Measurements from ENCODE around the gene NCOA7. TPM values are rescaled to one million over a fixed set of nuclear protein-coding genes. Genes with fewer than 3 reads are reported as not detected.
A peak's percentile ranks its signal among the peaks of the same experiment; 100 is the strongest.

NCOA7 gene
- total and polyA plus RNA-seq, 5 donors from 2014 or later, result 12.6 to 41.9 (median 14.3) TPM

GRCh38 chr6:125779924-125780539 is 10.7 kb upstream of the NCOA7 start:
- Mint-ChIP-seq H3K9me3 (peaks cover 0 to 2% (median 0%) of the 10 kb centered on the region in 7 donors), H3K27me3 (peaks cover 19% of the 10 kb centered on the region), H3K27ac (no peak overlapping the region), H3K4me1 (peaks cover 5 to 26% (median 13%) of the 10 kb centered on the region in 4 donors), H3K36me3 (peaks cover 3% of the 10 kb centered on the region), H3K4me3 (no peak overlapping the region)
- DNase-seq, result peak; percentile 76 to 93 (median 91)
- Histone ChIP-seq H3K27ac (ENCODE audit: insufficient read depth, low read length, poor library complexity, severe bottlenecking) (peak overlapping the region; percentile 88), H3K4me1 (ENCODE audit: control insufficient read depth, insufficient read depth, low read length, poor library complexity, severe bottlenecking) (peaks cover 12% of the 10 kb centered on the region), H3K36me3 (ENCODE audit: control insufficient read depth, insufficient read depth, low read length) (no peaks in the 10 kb centered on the region), H3K9me3 (ENCODE audit: control insufficient read depth in 2 of 2, low read length in 2 of 2) (no peaks in the 10 kb centered on the region), H3K4me3 (ENCODE audit: low read depth, low read length) (peak overlapping the region; percentile 100), H3K27me3 (ENCODE audit: control insufficient read depth, insufficient read depth, low read length) (peaks cover under 1% of the 10 kb centered on the region)
- peak; percentile 78 to 80 for ATAC-seq (ENCODE audit: low read depth in 2 of 2)

GRCh38 chr6:125780540-125781313 is 10.0 kb upstream of the NCOA7 start:
- H3K36me3 Mint-ChIP-seq, result peaks cover 4% of the 10 kb centered on the region

DNA sequence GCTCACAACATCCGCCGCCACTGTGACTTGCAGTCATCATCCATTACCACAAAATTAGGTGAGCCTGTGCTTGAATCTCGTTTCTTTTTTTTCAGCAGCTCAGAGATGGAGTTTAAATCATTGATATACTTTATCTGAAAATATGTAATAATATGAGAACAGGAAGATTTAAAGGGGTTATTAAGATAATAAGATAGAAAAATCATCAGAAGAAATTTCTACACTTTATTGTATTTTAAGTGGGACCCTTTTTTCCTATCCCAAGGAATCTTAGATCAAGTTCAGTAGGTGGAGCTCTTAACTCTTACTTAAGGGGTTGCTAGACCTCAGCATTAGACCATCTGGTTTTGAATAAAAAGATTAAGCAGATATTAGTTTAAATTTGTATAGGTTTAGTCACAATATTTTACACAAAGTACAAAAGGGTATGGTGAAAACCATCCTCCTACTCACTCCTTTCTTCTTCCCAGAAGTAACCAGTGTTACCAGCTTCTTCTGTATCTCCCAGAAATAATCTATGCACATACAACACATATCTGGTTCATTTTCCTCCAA is 9.4 kb upstream of the NCOA7 start:
- Mint-ChIP-seq H3K9me3 (peaks cover 0 to 2% (median 0%) of the 10 kb centered on the region in 7 donors), H3K4me1 (peaks cover 5 to 26% (median 13%) of the 10 kb centered on the region in 4 donors), H3K36me3 (peaks cover 10% of the 10 kb centered on the region), H3K27ac (no peak overlapping the region), H3K27me3 (peaks cover 10% of the 10 kb centered on the region), H3K4me3 (no peak overlapping the region)
- H3K4me3 ChIP-seq (ENCODE audit: low read depth, low read length), result peak overlapping the region; percentile 100
- H3K9me3 ChIP-seq (ENCODE audit: control insufficient read depth in 2 of 2, low read length in 2 of 2), result no peaks in the 10 kb centered on the region
- H3K27me3 ChIP-seq (ENCODE audit: control insufficient read depth, insufficient read depth, low read length), result no peaks in the 10 kb centered on the region
- no peak for DNase-seq
- peaks cover 12% of the 10 kb centered on the region for H3K4me1 ChIP-seq (ENCODE audit: control insufficient read depth, insufficient read depth, low read length, poor library complexity, severe bottlenecking)
- peak in 1 of 2 donors; percentile 59 for ATAC-seq (ENCODE audit: low read depth in 2 of 2)
- no peaks in the 10 kb centered on the region for H3K36me3 ChIP-seq (ENCODE audit: control insufficient read depth, insufficient read depth, low read length)
- peak overlapping the region; percentile 88 for H3K27ac ChIP-seq (ENCODE audit: insufficient read depth, low read length, poor library complexity, severe bottlenecking)

More at GRCh38 chr6:125780540-125781313, 10.0 kb upstream of the NCOA7 start:
- H3K27ac ChIP-seq (ENCODE audit: insufficient read depth, low read length, poor library complexity, severe bottlenecking), result peak overlapping the region; percentile 88
- peaks cover 12% of the 10 kb centered on the region for H3K4me1 ChIP-seq (ENCODE audit: control insufficient read depth, insufficient read depth, low read length, poor library complexity, severe bottlenecking)
- peaks cover 5 to 26% (median 13%) of the 10 kb centered on the region in 4 donors for H3K4me1 Mint-ChIP-seq
- DNase-seq, result peak; percentile 43 to 86 (median 77)
- H3K27me3 ChIP-seq (ENCODE audit: control insufficient read depth, insufficient read depth, low read length), result no peaks in the 10 kb centered on the region
- no peaks in the 10 kb centered on the region for H3K9me3 ChIP-seq (ENCODE audit: control insufficient read depth in 2 of 2, low read length in 2 of 2)
- H3K36me3 ChIP-seq (ENCODE audit: control insufficient read depth, insufficient read depth, low read length), result no peaks in the 10 kb centered on the region
- H3K9me3 Mint-ChIP-seq, result peaks cover 0 to 2% (median 0%) of the 10 kb centered on the region in 7 donors
- ATAC-seq (ENCODE audit: low read depth in 2 of 2), result peak; percentile 71
- no peak overlapping the region for H3K27ac Mint-ChIP-seq
- H3K4me3 ChIP-seq (ENCODE audit: low read depth, low read length), result peak overlapping the region; percentile 100
- H3K4me3 Mint-ChIP-seq, result no peak overlapping the region
- peaks cover 12% of the 10 kb centered on the region for H3K27me3 Mint-ChIP-seq

GRCh38 chr6:125784365-125784764 is 6.4 kb upstream of the NCOA7 start:
- Mint-ChIP-seq H3K27me3 (no peaks in the 10 kb centered on the region), H3K36me3 (peaks cover 15% of the 10 kb centered on the region), H3K9me3 (no peaks in the 10 kb centered on the region), H3K4me1 (peaks cover 3 to 22% (median 10%) of the 10 kb centered on the region in 4 donors), H3K4me3 (no peak overlapping the region), H3K27ac (no peak overlapping the region)
- peaks cover 17% of the 10 kb centered on the region for H3K4me1 ChIP-seq (ENCODE audit: control insufficient read depth, insufficient read depth, low read length, poor library complexity, severe bottlenecking)
- DNase-seq (no peak), ATAC-seq (ENCODE audit: low read depth in 2 of 2) (no peak)
- H3K9me3 ChIP-seq (ENCODE audit: control insufficient read depth in 2 of 2, low read length in 2 of 2), result no peaks in the 10 kb centered on the region
- no peaks in the 10 kb centered on the region for H3K36me3 ChIP-seq (ENCODE audit: control insufficient read depth, insufficient read depth, low read length)
- H3K27ac ChIP-seq (ENCODE audit: insufficient read depth, low read length, poor library complexity, severe bottlenecking), result no peak overlapping the region
- H3K27me3 ChIP-seq (ENCODE audit: control insufficient read depth, insufficient read depth, low read length), result no peaks in the 10 kb centered on the region
- H3K4me3 ChIP-seq (ENCODE audit: low read depth, low read length), result no peak overlapping the region

GRCh38 chr6:125787791-125788190 is 3.0 kb upstream of the NCOA7 start:
- Mint-ChIP-seq H3K4me1 (peaks cover 13 to 39% (median 26%) of the 10 kb centered on the region in 4 donors), H3K27me3 (no peaks in the 10 kb centered on the region), H3K9me3 (no peaks in the 10 kb centered on the region), H3K36me3 (peaks cover 15% of the 10 kb centered on the region), H3K27ac (peak overlapping the region in 1 of 3 donors; percentile 65), H3K4me3 (peak overlapping the region in 3 of 4 donors; percentile 3 to 95 (median 47))
- DNase-seq (peak in 1 of 3 donors; percentile 17), ATAC-seq (ENCODE audit: low read depth in 2 of 2) (no peak)
- Histone ChIP-seq H3K4me3 (ENCODE audit: low read depth, low read length) (no peak overlapping the region), H3K4me1 (ENCODE audit: control insufficient read depth, insufficient read depth, low read length, poor library complexity, severe bottlenecking) (peaks cover 30% of the 10 kb centered on the region), H3K27ac (ENCODE audit: insufficient read depth, low read length, poor library complexity, severe bottlenecking) (peak overlapping the region; percentile 14), H3K27me3 (ENCODE audit: control insufficient read depth, insufficient read depth, low read length) (no peaks in the 10 kb centered on the region), H3K9me3 (ENCODE audit: control insufficient read depth in 2 of 2, low read length in 2 of 2) (no peaks in the 10 kb centered on the region), H3K36me3 (ENCODE audit: control insufficient read depth, insufficient read depth, low read length) (no peaks in the 10 kb centered on the region)

DNA sequence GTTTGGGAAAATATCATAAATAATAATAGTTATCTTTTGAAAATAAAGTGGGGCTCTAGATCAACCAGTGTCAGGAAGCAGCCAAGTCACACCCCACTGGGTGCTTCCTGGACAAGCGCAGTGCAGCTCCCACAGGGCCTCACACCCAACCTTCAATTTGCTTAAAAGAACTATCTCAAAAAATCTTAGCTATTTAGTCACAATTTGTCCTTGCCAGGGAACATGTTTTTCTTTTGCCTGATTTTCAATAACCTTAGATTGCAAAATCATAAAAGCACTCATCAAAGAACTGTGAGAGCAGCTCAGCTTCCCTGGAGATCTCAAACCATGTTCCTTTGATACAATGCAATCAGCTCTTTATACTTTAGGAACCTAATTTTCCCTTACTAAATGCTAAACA is 1.6 kb upstream of the NCOA7 start:
- Mint-ChIP-seq H3K27ac (peak overlapping the region; percentile 98 to 99 (median 98)), H3K4me1 (peaks cover 25 to 48% (median 37%) of the 10 kb centered on the region in 4 donors), H3K36me3 (peaks cover 15% of the 10 kb centered on the region), H3K27me3 (no peaks in the 10 kb centered on the region), H3K9me3 (no peaks in the 10 kb centered on the region), H3K4me3 (peak overlapping the region; percentile 92 to 97 (median 95))
- peaks cover 43% of the 10 kb centered on the region for H3K4me1 ChIP-seq (ENCODE audit: control insufficient read depth, insufficient read depth, low read length, poor library complexity, severe bottlenecking)
- H3K27ac ChIP-seq (ENCODE audit: insufficient read depth, low read length, poor library complexity, severe bottlenecking), result peak overlapping the region; percentile 90
- no peaks in the 10 kb centered on the region for H3K36me3 ChIP-seq (ENCODE audit: control insufficient read depth, insufficient read depth, low read length)
- ATAC-seq (ENCODE audit: low read depth in 2 of 2), result no peak
- no peaks in the 10 kb centered on the region for H3K9me3 ChIP-seq (ENCODE audit: control insufficient read depth in 2 of 2, low read length in 2 of 2)
- peak overlapping the region; percentile 69 for H3K4me3 ChIP-seq (ENCODE audit: low read depth, low read length)
- no peaks in the 10 kb centered on the region for H3K27me3 ChIP-seq (ENCODE audit: control insufficient read depth, insufficient read depth, low read length)
- peak in 1 of 3 donors; percentile 53 for DNase-seq

GRCh38 chr6:125789576-125790357 is 993 bp upstream of the NCOA7 start:
- peak; percentile 8 to 68 (median 51) for DNase-seq
- ATAC-seq (ENCODE audit: low read depth in 2 of 2), result peak; percentile 9 to 28
- Mint-ChIP-seq H3K4me3 (peak overlapping the region; percentile 92 to 97 (median 95)), H3K9me3 (no peaks in the 10 kb centered on the region), H3K27ac (peak overlapping the region; percentile 98 to 99 (median 98)), H3K27me3 (no peaks in the 10 kb centered on the region), H3K4me1 (peaks cover 29 to 52% (median 40%) of the 10 kb centered on the region in 4 donors), H3K36me3 (peaks cover 12% of the 10 kb centered on the region)
- Histone ChIP-seq H3K27me3 (ENCODE audit: control insufficient read depth, insufficient read depth, low read length) (no peaks in the 10 kb centered on the region), H3K4me3 (ENCODE audit: low read depth, low read length) (peak overlapping the region; percentile 69), H3K36me3 (ENCODE audit: control insufficient read depth, insufficient read depth, low read length) (no peaks in the 10 kb centered on the region), H3K4me1 (ENCODE audit: control insufficient read depth, insufficient read depth, low read length, poor library complexity, severe bottlenecking) (peaks cover 45% of the 10 kb centered on the region), H3K27ac (ENCODE audit: insufficient read depth, low read length, poor library complexity, severe bottlenecking) (peak overlapping the region; percentile 90), H3K9me3 (ENCODE audit: control insufficient read depth in 2 of 2, low read length in 2 of 2) (no peaks in the 10 kb centered on the region)

All from CD4-positive, CD25-positive, alpha-beta regulatory T cell (primary cell).